NCI-H2029 treated with DMSO at 0.1 percent for 48 hours (cell line): ENCODE measurements around the gene TBPL2.
"Not testable (repeated sequence)": the region's sequence is repeated elsewhere in the genome, so short reads cannot be mapped to it uniquely, and the experiment has no call there.

ENCODE experiments used
- DNase-seq: peaks from one replicate; lab custom pipeline; 2025; lab: John Stamatoyannopoulos, UW

TBPL2 gene

GRCh38 chr14:55438066-55438683 lies 2.2 kb downstream of the TBPL2 start:
- DNase-seq, result peak; percentile 79

- DNase-seq, result no peak
Measured at GRCh38 chr14:55436931-55437330, 3.5 kb downstream of the TBPL2 start.

- DNase-seq, result no peak
Measured at GRCh38 chr14:55436519-55436918, 3.9 kb downstream of the TBPL2 start.

GRCh38 chr14:55434805-55435174 lies 5.6 kb downstream of the TBPL2 start:
- no peak for DNase-seq

- DNase-seq, result no peak
Measured at GRCh38 chr14:55433880-55434804, 6.3 kb downstream of the TBPL2 start.

GRCh38 chr14:55432628-55433027 lies 7.8 kb downstream of the TBPL2 start:
- DNase-seq, result no peak

GRCh38 chr14:55430024-55430690 lies 10.3 kb downstream of the TBPL2 start:
- peak; percentile 86 for DNase-seq

GRCh38 chr14:55427439-55427838 lies 13.0 kb downstream of the TBPL2 start:
- DNase-seq, result no peak

GRCh38 chr14:55426891-55427290 lies 13.5 kb downstream of the TBPL2 start:
- DNase-seq, result no peak

- DNase-seq, result no peak
Measured at GRCh38 chr14:55425091-55425490, 15.3 kb downstream of the TBPL2 start.

- no peak for DNase-seq
Measured at GRCh38 chr14:55423969-55424368, 16.4 kb downstream of the TBPL2 start.

- DNase-seq, result not testable (repeated sequence)
Measured at GRCh38 chr14:55422338-55422737, 18.1 kb downstream of the TBPL2 start.

- DNase-seq, result no peak
Measured at GRCh38 chr14:55419663-55420062, 20.8 kb downstream of the TBPL2 start.

- no peak for DNase-seq
Measured at GRCh38 chr14:55418411-55418810, 22.0 kb downstream of the TBPL2 start.

- DNase-seq, result no peak
Measured at GRCh38 chr14:55417955-55418354, 22.5 kb downstream of the TBPL2 start.

- no peak for DNase-seq
Measured at GRCh38 chr14:55416866-55417265, 23.6 kb downstream of the TBPL2 start.

GRCh38 chr14:55414551-55414950 lies 25.9 kb downstream of the TBPL2 start:
- no peak for DNase-seq

- DNase-seq, result no peak
Measured at GRCh38 chr14:55412676-55413075, 27.7 kb downstream of the TBPL2 start.

- peak; percentile 94 for DNase-seq
Measured at GRCh38 chr14:55411426-55412389, 28.7 kb downstream of the TBPL2 start, which contains the start of gene ATG14. Gene ATG14, minus strand, starts transcription at chr14:55411830. Its CDS starts 8 bp downstream, at chr14:55411822.

- no peak for DNase-seq
Measured at GRCh38 chr14:55410876-55411275, 29.5 kb downstream of the TBPL2 start.

- DNase-seq, result no peak
Measured at GRCh38 chr14:55404173-55404854, 36.1 kb downstream of the TBPL2 start.
